ENCODE measurements around the gene ACIN1. TPM values are rescaled to one million over a fixed set of nuclear protein-coding genes. Genes with fewer than 3 reads are reported as not detected.

Gene ACIN1
- total RNA-seq (100 to 1,000 TPM in 5 of 7 donors, 10 to 100 TPM in 2; 83.3 to 162 (median 135) TPM), polyA plus RNA-seq (100 to 1,000 TPM in 1 of 2 donors, 10 to 100 TPM in 1; 95.4 to 165 TPM)
- long read RNA-seq, donor 1, partial matches to known transcripts = 42 of 47 reads
- long read RNA-seq, donor 1, other reads (novel, unspliced or antisense) = 4 of 47 reads
- long read RNA-seq, donor 2, partial matches to known transcripts = 115 of 123 reads
- long read RNA-seq, donor 2, other reads (novel, unspliced or antisense) = 0 of 123 reads
- long read RNA-seq, donor 3, full-length matches to known transcripts = 21 of 53 reads
- long read RNA-seq, donor 3, partial matches to known transcripts = 20 of 53 reads
- long read RNA-seq, donor 3, other reads (novel, unspliced or antisense) = 12 of 53 reads

- Histone ChIP-seq H3K4me3 (peak within 1 kb of the TSS; percentile 97), H3K9me3 (no peaks in the 10 kb centered on the region), H3K36me3 (no peaks in the 10 kb centered on the region), H3K27me3 (no peaks in the 10 kb centered on the region), H3K27ac (peak within 1 kb of the TSS; percentile 92 to 94), H3K4me1 (ENCODE audit: insufficient read depth) (peaks cover 7% of the 10 kb centered on the region)
- 0 to 1% (median 0%) methylated on average over 52 to 55 of the region's 55 CpGs for WGBS, 3 donors
- TF ChIP-seq EP300 (IDR thresholded peaks at IDR 0.05) (no peak), POLR2A (IDR thresholded peaks at IDR 0.05) (peak; percentile 94), CTCF (IDR thresholded peaks at IDR 0.05) (no peak)
- DNase-seq = peak in 3 of 5 donors; percentile 78 to 100 (median 81)
- intact Hi-C loops (cut with DNase I) = no loop called here
These were observed at the start of gene ACIN1 for GRCh38 chr14:23094666-23095195. Gene ACIN1, minus strand, starts transcription at chr14:23095136. Its CDS starts 24 bp downstream, at chr14:23095112.

GRCh38 chr14:23143911-23144310 is 49.0 kb upstream of the ACIN1 start:
- H3K4me1 ChIP-seq (ENCODE audit: insufficient read depth) = peaks cover 8% of the 10 kb centered on the region

GRCh38 chr14:23142826-23143225 is 47.9 kb upstream of the ACIN1 start:
- peaks cover 7% of the 10 kb centered on the region for H3K4me1 ChIP-seq (ENCODE audit: insufficient read depth)
- H3K9me3 ChIP-seq = no peaks in the 10 kb centered on the region
- no peak overlapping the region for H3K4me3 ChIP-seq
- H3K27me3 ChIP-seq = no peaks in the 10 kb centered on the region
- 89 to 93% (median 89%) methylated on average over 4 of the region's 4 CpGs for WGBS, 3 donors
- TF ChIP-seq CTCF (IDR thresholded peaks at IDR 0.05) = no peak
- no peak for TF ChIP-seq POLR2A (IDR thresholded peaks at IDR 0.05)
- no peak for TF ChIP-seq EP300 (IDR thresholded peaks at IDR 0.05)
- no peaks in the 10 kb centered on the region for H3K36me3 ChIP-seq
- intact Hi-C loops (cut with DNase I) = no loop called here
- peak in 1 of 5 donors; percentile 15 for DNase-seq
- no peak overlapping the region for H3K27ac ChIP-seq

More at GRCh38 chr14:23143911-23144310, 49.0 kb upstream of the ACIN1 start:
- Histone ChIP-seq H3K27ac (no peak overlapping the region), H3K4me3 (no peak overlapping the region), H3K36me3 (no peaks in the 10 kb centered on the region), H3K9me3 (no peaks in the 10 kb centered on the region), H3K27me3 (no peaks in the 10 kb centered on the region)
- no peak for TF ChIP-seq POLR2A (IDR thresholded peaks at IDR 0.05)
- no peak for TF ChIP-seq CTCF (IDR thresholded peaks at IDR 0.05)
- no peak for TF ChIP-seq EP300 (IDR thresholded peaks at IDR 0.05)
- 76 to 89% (median 85%) methylated on average over 1 of the region's 1 CpG for WGBS, 3 donors
- intact Hi-C loops (cut with DNase I) = no loop called here
- no peak for DNase-seq

- peak in 4 of 5 donors; percentile 53 to 81 (median 62) for DNase-seq
- intact Hi-C loops (cut with DNase I) = no loop called here
- Histone ChIP-seq H3K27ac (no peak overlapping the region), H3K4me3 (no peak overlapping the region), H3K36me3 (no peaks in the 10 kb centered on the region), H3K27me3 (no peaks in the 10 kb centered on the region), H3K9me3 (no peaks in the 10 kb centered on the region), H3K4me1 (ENCODE audit: insufficient read depth) (peaks cover 6% of the 10 kb centered on the region)
- WGBS, 3 donors = 48 to 52% (median 48%) methylated on average over 7 of the region's 7 CpGs
- TF ChIP-seq CTCF (IDR thresholded peaks at IDR 0.05) (no peak), EP300 (IDR thresholded peaks at IDR 0.05) (peak; percentile 53)
These were observed 46.9 kb upstream of the ACIN1 start for GRCh38 chr14:23141706-23142444.

Measured in ovary (tissue), 10 donors.